Left ventricle myocardium superior (tissue), 1 donor: ENCODE measurements around the gene ITGA3. TPM values are rescaled to one million over a fixed set of nuclear protein-coding genes. Genes with fewer than 3 reads are reported as not detected.
"Not testable (repeated sequence)": the region's sequence is repeated elsewhere in the genome, so short reads cannot be mapped to it uniquely, and the experiment has no call there.

ENCODE experiments used
- ATAC-seq: fragments of 200-7000 bp; cut with Tn5 transposase; one replicate; pipeline ENCODE4 v1.9.1; 2020; ENCODE audit warnings: mild to moderate bottlenecking, moderate library complexity
- DNase-seq: peaks from one replicate; pipeline ENCODE4 v3.0.0-alpha.2; 2020
- intact Hi-C: fragments of 100-400 bp; cut with micrococcal nuclease; formaldehyde crosslinking; loops from one replicate; pipeline ENCODE4 v1.11.0; 2022
- total RNA-seq: library from RNA; stranded (reverse); fragmentation: NEBNext Ultra II Directional; extraction: Animal tissue kit (Norgen Biotek cat#: 25700); gene quantifications from one replicate; pipeline ENCODE4 v1.2.1, GENCODE V29; 2021
- donor health status: DM: no; HTN: yes; CAD: no; lungs with severe emphysema.

ITGA3 gene
- total RNA-seq, 1 donor from 2014 or later, result 16.5 TPM

DNA sequence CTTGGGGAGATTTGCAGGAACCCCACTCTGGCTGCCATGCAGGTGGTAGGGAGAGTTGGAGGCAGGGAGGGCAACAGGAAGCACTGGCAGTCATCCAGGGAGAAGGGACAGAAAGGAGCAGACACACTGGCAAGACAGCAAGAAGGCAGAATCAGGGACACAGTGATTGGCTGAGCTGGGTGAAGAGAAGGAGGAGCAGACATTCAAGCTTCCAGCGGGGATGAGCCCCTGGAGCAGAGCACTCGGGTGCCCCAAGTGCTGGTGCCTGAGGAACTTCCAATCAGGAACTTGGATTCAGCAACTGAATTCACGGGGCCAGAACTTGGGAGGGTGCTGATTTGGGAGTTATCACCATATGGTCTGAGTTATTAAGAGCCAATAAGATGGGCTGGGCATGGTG lies 6.3 kb upstream of the ITGA3 start:
- no peak for DNase-seq
- ATAC-seq, result no peak
- intact Hi-C loops, result no loop called here

DNA sequence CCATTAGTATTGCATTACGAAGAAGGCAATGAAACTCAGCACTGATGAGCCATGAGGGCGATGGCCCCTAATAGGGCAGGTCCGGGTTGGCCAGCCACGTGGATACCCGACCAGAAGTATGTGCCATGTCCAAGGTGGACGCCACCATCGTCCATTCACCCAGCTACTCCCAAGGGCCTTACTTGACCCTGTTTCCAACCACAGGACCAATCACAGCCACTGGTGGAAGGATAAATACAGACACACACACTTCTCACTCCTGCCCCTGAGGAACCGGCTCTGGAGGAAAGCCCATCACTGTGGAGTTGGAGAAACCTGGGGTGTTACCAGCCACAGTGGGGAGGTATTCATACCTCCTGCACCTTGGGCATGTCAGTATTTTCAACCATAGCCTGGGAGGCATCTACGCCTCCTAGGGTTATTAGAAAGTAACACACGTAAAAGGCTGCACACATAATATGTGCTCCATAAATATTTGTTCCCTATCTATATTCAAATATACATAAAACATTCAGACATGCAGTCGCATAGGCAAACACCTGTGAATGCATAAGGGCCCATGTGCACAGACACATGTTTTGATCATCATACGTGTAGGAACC lies 5.4 kb upstream of the ITGA3 start:
- no peak for DNase-seq
- intact Hi-C loops, result no loop called here

DNA sequence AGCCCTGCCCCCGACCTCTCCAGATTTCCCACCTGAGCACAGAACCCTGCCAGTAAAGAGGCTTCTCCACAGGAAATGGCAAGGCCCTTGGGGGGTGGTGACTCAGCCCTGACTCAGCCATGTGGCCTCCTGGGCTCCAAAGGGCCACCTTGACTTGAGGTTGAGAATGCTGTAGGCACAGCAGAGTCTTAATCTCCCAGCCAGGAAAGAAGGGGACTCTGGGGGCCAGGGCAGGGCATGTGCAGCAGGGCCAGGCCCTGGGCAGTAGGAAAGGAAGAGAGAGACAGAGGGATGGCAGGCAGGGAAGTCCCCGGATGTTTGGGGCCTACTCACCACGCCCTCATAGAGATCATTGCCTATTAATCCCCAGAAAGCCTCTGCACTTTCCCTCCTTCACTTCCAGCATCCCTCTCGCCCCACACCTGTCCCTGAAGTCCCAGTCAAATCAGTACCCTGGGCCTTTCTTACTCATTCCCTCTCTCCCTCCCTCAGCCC lies 4.8 kb upstream of the ITGA3 start:
- DNase-seq, result no peak
- ATAC-seq, result no peak
- intact Hi-C loops, result no loop called here

More for the DNA sequence above, 5.4 kb upstream of the ITGA3 start:
- ATAC-seq, result no peak

DNA sequence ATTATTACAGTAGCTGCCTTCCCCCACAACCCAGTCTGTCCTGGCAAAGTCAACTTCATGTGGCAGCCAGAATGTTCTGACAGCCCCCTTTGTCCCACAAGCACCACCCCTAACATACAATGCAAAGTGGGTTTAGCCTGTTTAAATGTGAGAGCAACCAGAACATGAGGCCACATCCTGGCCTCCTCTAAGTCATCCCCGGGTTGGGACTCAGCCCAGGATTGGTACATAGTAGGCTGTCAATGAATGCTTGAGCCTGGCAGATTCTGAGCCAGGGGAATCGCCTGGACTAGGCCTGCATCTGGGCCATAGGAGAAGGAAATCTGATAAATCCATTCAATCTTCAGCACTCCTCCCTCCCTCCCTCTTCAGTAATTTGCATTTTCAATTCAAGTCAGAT lies 4.3 kb upstream of the ITGA3 start:
- ATAC-seq (no peak), DNase-seq (no peak)
- intact Hi-C loops, result no loop called here

DNA sequence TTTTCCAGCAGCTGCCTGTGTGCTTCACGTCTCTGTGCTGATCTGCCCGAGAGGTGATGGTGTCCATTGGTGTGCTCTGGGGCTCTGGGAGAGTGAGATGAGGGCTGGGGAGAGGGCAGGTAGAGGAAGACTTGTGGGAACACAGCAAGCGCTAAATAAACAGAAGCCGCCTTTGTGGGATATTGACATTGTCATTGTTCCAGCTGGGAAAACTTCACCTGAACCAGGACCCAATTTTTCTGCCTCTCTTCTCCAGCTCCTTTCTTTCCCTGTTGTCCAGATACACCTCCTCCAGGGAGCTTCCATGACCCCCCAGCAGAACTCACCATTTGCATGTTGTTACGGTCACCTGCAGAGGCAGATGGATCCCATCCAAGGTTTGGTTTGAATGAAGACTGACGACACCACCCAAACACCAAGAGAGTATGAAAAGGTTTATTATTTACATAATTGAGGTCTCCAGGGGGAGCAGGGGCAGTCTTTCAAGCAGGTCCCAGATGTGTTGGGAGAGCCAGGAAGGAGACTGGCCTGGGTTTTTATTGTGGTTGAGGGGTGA lies 3.6 kb upstream of the ITGA3 start:
- intact Hi-C loops, result no loop called here
- DNase-seq (no peak), ATAC-seq (no peak)

DNA sequence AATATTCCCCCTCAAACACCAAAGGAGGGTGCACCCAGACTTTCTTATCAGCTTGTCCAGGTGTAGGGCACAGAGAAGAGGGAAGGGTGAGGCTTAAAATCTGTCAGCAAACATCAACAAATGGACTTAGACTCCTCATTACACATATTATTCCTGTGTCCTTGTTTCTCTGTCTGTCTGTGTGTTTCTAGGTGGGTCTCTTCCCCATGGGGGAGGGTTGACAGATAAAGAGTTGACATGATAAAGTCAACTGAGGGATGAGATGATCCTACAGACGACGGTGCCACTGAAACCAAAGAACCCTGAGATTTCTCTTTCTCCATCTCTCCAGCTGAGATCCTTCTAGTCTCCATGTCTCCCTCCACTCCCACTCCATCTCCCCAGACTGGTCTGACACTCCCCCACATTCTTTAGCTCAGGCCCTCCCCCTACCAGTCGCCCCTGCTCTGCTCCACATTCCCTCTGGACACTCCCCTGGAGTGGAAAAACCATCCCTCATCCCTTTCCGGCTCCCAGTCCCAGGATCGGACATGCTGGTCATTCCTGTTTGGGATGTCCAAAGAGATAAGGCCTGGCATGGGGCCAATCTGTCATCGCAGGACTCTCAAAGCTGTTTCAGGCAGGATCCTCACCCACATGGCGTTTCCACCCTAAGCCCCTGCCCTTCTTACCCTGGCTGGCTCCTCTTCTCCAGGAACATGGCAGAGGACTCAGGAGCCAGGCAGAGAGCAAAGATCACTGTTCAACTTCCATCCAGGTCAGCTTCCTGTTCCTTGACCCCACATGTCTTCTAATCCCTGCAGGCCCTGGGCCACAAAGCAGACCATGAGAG lies 2.9 kb upstream of the ITGA3 start:
- intact Hi-C loops, result no loop called here
- peak; percentile 1 for ATAC-seq

DNA sequence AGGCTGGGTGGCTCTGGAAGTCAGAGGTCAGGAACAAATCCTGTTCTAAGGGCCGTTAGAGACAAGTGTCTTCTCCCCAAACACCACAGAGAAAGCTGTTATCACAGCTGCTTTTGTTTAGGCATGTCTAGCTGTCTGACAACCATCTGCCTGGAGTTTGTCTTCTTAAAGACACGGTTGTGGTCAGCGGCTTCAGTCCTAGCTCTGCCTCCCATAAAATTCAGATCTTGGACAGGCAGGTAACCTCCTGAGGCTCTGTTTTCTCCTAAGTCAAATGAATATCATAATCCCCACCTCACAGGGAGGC lies 2.3 kb upstream of the ITGA3 start:
- no peak for DNase-seq
- no peak for ATAC-seq
- intact Hi-C loops, result no loop called here

More for the DNA sequence above, 2.9 kb upstream of the ITGA3 start:
- DNase-seq, result peak; percentile 56

DNA sequence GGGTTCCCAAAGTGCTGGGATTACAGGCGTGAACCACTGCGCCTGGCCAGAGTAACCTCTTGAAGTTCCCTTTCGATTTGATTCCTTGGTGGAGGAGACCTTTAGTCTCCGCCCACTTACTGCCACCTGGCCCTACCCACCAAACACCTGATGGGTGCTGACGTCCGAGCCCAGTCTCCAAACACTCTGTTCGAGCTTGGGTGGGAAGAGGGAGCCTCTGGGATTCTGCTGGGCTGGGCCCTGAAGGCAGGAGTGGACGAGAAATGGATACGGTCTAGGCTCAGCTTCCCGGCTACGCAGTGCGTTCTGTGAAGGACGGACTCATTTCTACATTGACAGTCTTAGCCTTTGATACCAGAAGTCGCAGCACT lies 870 bp upstream of the ITGA3 start:
- intact Hi-C loops, result no loop called here
- DNase-seq (no peak), ATAC-seq (peak; percentile 29)

DNA sequence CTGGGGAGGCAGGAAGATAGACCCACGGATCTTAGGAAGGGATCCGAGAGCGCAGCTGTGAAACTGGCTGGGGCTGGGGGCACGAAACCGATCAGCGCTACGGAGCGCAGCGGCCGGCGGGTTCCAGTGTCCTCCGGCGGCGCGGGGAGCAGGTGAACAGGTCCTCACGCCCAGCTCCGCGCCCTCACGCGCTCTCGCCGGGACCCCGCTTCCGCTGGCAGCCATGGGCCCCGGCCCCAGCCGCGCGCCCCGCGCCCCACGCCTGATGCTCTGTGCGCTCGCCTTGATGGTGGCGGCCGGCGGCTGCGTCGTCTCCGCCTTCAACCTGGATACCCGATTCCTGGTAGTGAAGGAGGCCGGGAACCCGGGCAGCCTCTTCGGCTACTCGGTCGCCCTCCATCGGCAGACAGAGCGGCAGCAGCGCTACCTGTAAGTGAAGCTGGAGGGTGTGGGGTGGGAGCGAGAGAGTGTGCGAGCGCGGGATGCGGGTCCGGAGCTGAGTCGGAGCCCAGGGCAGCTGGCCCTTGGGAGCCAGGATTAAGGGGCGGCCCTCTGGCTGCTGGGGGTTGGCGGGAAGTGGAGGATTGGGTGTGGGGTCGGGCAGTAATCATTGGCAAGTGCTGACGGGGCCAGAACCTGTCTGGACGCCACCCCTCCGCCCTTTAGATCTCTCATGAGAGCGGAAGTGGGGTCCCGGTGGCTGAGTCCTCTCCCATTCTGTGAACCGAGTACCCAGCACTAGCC lies 479 bp downstream of the ITGA3 start:
- ATAC-seq (peak; percentile 45), DNase-seq (peak; percentile 75)
- intact Hi-C loops, result no loop called here

DNA sequence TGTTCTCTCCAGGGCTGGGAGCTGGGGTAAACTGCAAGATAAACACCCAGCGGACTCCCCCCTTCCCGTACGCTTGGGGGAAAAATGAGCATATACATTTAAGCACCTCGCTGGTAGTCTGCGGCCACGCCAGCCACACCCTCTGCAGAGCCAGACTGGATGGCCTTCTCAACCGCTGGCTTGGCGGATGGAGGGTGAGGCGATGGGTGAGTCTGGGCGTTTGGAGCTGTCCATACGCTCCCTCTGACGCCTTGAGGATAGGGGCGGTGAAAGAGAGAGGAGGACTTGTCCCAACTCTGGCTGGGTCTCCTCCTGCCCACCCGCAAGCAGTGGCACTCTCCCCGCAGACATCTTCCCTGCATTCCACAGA lies 1.0 kb downstream of the ITGA3 start:
- ATAC-seq, result no peak
- no peak for DNase-seq
- intact Hi-C loops, result no loop called here

DNA sequence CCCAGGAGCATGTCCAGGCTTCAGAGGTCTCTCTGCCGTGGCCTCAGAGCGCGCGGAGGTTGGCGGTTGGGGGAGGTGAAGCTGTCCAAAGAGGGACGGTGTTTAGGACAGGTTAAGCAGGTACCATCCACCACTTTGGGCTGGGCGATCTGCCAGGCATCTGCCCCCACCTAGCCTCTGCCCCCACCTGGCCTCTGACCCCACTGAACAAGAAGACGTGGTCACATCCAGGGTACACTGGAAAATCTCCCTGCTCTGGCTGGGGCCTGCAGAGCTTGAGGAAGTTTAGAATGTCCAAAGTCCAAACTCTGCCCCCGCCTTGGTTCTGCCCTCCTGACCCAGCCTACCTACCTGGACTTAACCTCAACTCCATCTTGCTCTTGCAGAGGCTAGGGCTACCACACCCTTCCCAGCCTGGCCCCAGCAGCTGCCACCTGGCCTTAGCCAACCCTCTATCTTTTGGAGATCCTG lies 1.6 kb downstream of the ITGA3 start:
- ATAC-seq (no peak), DNase-seq (no peak)
- intact Hi-C loops, result no loop called here

DNA sequence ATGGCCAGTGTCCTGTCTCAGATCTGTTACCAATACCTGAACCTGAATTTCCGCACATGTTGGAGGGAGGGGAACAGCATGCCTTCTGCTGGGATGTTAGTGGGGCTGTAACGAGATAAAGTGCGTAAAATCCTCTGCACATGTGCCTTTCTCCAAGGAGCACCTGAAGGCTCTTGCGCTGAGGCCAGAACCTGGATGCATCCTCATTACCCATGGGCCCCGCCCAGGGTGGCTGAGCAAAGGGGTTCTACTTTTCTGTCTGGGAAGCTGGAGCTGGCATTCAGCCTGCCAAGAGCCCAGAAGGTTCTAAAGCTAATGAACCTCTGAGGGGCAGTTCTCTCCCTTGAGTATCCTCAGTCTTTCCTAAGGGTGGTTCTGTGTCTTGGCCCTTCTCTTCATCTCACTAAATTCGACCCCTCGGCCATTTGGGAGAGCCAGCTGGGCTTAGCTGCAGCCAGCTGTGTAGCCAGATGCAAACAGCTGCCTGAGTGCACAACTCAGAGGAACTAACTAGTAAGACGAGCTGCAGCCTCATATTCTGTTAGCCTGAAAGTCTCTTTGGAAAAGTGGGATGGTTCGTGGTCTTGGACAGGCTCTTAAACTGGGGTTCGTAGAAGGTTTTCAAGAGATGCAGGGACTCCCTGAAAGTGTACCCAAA lies 2.5 kb downstream of the ITGA3 start:
- intact Hi-C loops, result no loop called here
- no peak for DNase-seq
- ATAC-seq, result no peak

DNA sequence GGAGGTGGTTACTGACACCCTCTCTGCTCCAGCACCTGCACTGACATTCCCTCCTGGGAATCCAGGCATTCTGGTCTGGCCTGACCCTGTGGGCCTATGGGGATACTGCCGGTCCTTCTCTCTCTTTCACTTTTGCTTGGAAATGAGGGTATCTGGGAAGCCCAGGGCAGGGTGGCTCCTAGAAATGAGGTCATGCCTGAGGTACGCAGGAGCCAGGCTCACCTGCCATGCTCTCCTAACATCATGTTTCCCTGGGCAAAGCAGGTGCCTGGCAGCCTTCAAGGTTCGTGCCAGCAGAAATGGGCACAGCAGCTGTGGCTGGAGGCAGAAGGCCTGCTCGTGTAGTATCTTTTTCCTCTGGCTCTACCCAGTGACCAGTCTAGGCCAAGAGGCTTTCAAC lies 3.3 kb downstream of the ITGA3 start:
- ATAC-seq, result no peak
- intact Hi-C loops, result no loop called here
- DNase-seq, result no peak

DNA sequence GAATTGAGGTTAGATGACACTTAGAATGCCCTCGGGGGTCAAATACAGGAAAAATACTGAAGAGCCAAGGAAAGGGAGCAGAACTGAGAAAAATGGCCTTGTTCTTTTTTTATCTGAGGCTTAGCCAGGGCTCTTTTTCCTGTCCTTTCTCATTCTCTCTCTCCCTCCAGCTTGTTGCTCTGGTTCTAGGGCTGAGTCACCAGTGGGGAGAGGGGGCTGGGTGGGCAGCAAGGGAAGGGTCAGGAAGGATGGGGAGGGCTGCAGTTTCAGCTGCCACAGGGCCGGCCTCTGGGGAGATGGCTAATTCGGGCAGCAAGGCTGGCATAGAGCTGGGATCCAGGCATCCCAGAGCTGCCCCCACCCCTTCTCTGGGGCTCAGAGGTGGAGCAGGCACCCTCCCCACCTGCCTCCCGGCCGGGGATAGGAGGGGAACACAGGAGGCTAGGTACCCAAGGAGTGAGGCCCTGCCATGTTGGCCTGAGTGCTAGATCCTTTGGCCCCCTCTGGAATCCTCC lies 3.9 kb downstream of the ITGA3 start:
- DNase-seq, result no peak
- ATAC-seq, result no peak
- intact Hi-C loops, result no loop called here

DNA sequence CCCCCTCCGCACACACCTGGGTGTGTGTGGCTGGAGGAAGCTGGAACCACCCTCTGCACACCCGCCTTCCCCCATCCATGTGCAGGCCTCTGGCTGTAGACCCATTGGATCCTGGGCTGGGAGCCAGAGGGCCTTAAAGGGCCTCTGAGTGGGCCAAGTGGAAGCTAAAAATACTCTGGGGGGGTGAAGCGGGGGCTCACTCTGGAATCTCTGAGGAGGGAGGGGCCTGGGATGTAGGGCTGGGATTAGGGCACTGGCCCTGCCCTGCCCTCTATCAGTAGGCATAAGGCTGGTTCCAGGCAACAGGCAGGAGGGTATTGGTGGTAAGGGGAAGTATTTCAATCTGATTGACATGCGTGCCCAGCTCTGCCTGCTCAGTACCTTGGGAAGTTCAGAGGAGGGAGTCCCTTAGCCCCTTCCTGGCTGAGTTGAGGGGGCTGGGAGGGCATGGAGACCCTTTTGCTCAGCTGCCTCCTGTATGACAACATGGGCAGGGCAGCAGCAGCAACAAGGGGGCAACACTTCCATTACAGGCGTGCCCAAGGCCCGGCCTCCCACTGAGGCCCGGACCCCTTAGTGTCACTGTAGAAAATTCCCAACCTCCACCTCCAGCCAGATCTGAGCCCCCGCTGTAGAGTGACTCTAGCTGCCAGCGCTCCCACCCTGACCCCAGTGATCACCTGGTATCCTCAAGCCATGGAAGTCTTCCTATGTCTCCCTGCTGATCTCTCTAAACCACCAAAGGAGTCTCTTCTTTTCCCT lies 5.2 kb downstream of the ITGA3 start:
- peak; percentile 77 for ATAC-seq
- intact Hi-C loops, result no loop called here
- DNase-seq, result peak; percentile 93

DNA sequence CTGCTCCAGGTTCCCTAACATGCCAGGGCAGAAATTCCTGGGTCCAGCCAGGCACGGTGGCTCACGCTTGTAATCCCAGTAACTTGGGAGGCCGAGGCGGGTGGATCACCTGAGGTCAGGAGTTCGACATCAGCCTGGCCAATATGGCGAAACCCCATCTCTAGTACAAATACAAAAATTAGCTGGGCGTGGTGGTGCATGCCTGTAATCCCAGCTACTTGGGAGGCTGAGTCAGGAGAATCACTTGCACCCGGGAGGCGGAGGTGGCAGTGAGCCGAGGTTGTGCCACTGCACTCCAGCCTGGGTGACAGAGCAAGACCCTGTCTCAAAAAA lies 5.8 kb downstream of the ITGA3 start:
- DNase-seq, intact Hi-C loops, ATAC-seq: not testable (repeated sequence)

DNA sequence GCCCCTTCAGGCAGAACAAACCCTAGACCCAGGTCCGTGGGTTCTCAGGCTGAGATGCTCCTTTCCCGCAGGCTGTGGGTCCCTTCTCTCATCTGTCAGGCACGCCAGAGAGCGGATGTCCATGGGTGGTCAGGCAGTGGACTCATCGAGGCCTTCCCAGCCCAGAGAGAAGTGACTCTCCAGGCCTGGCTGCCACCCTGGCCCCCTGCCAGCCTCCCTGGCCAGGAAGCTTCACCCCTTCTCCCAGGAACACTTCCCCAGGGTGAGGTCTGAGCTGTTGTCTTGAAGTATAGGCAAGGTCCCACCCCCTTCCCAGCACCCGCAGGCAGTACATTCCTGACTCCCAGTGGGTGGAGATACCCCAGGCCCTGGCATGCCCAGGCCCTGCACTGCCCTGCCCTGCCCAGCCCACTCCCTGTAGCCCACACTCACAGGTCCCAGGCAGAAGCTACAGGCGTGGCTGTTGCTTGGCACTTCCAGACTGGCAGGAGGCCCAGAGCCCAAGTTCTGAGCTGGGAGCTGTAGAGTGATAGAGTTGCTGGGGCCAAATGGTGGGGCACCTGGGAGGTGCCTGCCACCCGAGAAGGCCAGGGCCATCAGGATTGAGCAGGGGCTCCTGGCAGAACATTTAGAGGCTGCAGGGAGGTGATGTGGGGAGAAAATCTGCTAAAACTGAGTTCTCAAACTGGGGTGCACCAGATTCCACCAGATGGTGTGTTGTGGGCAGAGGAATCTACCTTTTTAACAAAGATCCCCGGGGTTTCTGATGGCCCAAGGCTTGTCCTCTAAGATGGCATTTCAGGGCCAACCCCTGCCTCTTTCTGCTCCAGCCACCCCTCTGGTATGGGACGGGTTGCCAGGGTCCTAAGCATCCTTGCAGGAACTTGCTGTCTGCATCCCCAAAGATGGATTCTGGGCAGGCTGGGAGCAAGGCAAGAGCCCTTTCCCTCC lies 6.7 kb downstream of the ITGA3 start:
- peak; percentile 92 for DNase-seq
- ATAC-seq, result peak; percentile 81
- intact Hi-C loops, result no loop called here
